Vagina (tissue), 2 donors: ENCODE results near the gene S100A9. TPM values are rescaled to one million over a fixed set of nuclear protein-coding genes. Genes with fewer than 3 reads are reported as not detected.

Experiments
- DNase-seq, 2 donors: peaks; one replicate each; pipeline ENCODE4 v3.0.0-alpha.2; 2017; ENCODE audit errors: extremely low spot score in 2 of 2
- H3K27ac ChIP-seq: fragments of 200-600 bp; sonication (generic); one replicate; pipeline ENCODE4 v1.5.1; 2019
- H3K27me3 ChIP-seq: fragments of 200-600 bp; sonication (generic); one replicate; pipeline ENCODE4 v1.5.1; 2019
- H3K36me3 ChIP-seq, 2 donors: fragments of 200-600 bp; sonication (generic); one replicate each; pipeline ENCODE4 v1.5.1; 2017 to 2019
- H3K4me1 ChIP-seq: fragments of 200-600 bp; sonication (generic); one replicate; pipeline ENCODE4 v1.5.1; 2019
- H3K4me3 ChIP-seq, 2 donors: fragments of 200-600 bp; sonication (generic); 1 replicate in 1 of 2; 2 replicates in 1 of 2; pipeline ENCODE4 v1.5.1; 2016 to 2019
- H3K9me3 ChIP-seq: fragments of 200-600 bp; sonication (generic); one replicate; pipeline ENCODE4 v1.5.1; 2019
- POLR2A ChIP-seq, 2 donors: fragments of 450-650 bp; IDR thresholded peaks; one replicate each; pipeline ENCODE4 v1.6.1; 2017; ENCODE audit warnings: antibody characterized with exemption in 2 of 2, mild to moderate bottlenecking in 2 of 2, moderate library complexity in 2 of 2
- POLR2AphosphoS5 ChIP-seq, 2 donors: sonication (generic); formaldehyde crosslinking; IDR thresholded peaks; one replicate each; pipeline ENCODE4 v1.9.0; 2017; ENCODE audit warnings: antibody characterized with exemption in 2 of 2, mild to moderate bottlenecking in 2 of 2, low read depth in 1 of 2; ENCODE audit not compliant: insufficient read depth in 1 of 2
- intact Hi-C: fragments of 100-400 bp; cut with DNase I; formaldehyde crosslinking; loops from one replicate; pipeline ENCODE4 v1.15.1; 2023
- total RNA-seq: library from RNA; depleted of rRNA; stranded (reverse); fragments of >200 nt; gene quantifications from one replicate; pipeline ENCODE4 v1.2.3, GENCODE V29; 2016
- TF ChIP-seq, protein P1 (sequence below), 3 experiments: fragments of 450-650 bp in 2 of 3; fragments of 200-600 bp in 1 of 3; sonication (generic) in 1 of 3; IDR thresholded peaks; one replicate each; pipeline ENCODE4 v1.5.1; 2017 to 2019; ENCODE audit warnings: antibody characterized with exemption in 3 of 3, mild to moderate bottlenecking in 2 of 3, moderate library complexity in 2 of 3

Gene S100A9
- total RNA-seq, 1 donor from 2014 or later: 4,658 TPM

DNA sequence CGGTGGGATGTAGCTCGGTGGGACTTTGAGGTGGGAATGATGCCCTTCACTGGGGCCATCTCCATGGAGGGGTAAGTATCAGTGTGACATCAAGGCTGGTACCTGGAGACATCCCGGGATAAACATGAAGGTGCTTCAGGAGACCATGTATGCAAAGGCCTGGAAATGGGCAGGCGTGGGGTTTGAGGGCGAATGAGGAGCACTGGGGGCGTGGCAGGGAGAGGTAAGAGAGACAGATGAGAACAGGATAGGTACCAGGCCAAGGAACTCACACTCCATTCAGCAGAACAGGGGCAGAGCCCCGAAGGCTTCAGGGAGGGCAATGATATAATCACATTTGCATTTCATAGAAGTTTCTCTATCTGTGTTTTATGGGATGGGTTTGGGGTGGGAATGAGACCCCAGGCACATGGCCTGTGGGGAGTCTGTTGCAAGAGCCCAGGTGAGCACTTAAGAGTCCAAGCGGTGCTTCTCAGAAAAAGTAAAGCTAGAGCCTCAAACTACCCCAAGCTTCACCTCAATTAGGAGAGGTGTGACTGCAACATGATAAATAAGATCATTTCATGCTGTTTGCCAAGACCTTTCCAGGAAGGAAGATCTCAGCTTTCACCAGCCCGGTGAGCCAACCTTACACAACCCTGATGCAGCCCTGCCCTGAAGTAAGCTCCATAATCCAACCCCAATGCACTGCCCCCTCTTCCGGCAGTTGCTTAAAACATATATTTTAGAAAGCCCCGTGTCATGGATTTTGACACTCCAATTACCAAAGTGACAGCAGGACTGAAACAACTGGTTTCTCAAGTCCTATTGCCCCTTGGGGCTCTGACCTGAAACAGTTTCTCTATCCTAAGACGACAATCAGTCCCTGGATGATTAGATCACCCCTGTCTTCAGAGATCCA, 7.4 kb downstream of the S100A9 start:
- Histone ChIP-seq H3K27me3 (no peaks in the 10 kb centered on the region), H3K4me3 (no peak overlapping the region), H3K4me1 (peaks cover 5% of the 10 kb centered on the region), H3K27ac (no peak overlapping the region), H3K36me3 (no peaks in the 10 kb centered on the region), H3K9me3 (no peaks in the 10 kb centered on the region)
- TF ChIP-seq POLR2AphosphoS5 (IDR thresholded peaks at IDR 0.05; ENCODE audit: insufficient read depth in 1 of 2, low read depth in 1 of 2): no peak
- TF ChIP-seq, protein P1, sequence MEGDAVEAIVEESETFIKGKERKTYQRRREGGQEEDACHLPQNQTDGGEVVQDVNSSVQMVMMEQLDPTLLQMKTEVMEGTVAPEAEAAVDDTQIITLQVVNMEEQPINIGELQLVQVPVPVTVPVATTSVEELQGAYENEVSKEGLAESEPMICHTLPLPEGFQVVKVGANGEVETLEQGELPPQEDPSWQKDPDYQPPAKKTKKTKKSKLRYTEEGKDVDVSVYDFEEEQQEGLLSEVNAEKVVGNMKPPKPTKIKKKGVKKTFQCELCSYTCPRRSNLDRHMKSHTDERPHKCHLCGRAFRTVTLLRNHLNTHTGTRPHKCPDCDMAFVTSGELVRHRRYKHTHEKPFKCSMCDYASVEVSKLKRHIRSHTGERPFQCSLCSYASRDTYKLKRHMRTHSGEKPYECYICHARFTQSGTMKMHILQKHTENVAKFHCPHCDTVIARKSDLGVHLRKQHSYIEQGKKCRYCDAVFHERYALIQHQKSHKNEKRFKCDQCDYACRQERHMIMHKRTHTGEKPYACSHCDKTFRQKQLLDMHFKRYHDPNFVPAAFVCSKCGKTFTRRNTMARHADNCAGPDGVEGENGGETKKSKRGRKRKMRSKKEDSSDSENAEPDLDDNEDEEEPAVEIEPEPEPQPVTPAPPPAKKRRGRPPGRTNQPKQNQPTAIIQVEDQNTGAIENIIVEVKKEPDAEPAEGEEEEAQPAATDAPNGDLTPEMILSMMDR (IDR thresholded peaks at IDR 0.05): no peak
- no peak for TF ChIP-seq POLR2A (IDR thresholded peaks at IDR 0.05)
- peak in 1 of 2 donors; percentile 94 for DNase-seq
- intact Hi-C loops: no loop called here

GRCh38 chr1:153365696-153366095, 8.0 kb downstream of the S100A9 start:
- Histone ChIP-seq H3K4me3 (no peak overlapping the region), H3K4me1 (peaks cover 5% of the 10 kb centered on the region), H3K27me3 (no peaks in the 10 kb centered on the region), H3K9me3 (no peaks in the 10 kb centered on the region), H3K27ac (no peak overlapping the region), H3K36me3 (no peaks in the 10 kb centered on the region)
- TF ChIP-seq, protein P1 (IDR thresholded peaks at IDR 0.05): no peak
- TF ChIP-seq POLR2A (IDR thresholded peaks at IDR 0.05): no peak
- TF ChIP-seq POLR2AphosphoS5 (IDR thresholded peaks at IDR 0.05; ENCODE audit: insufficient read depth in 1 of 2, low read depth in 1 of 2): no peak
- intact Hi-C loops: no loop called here
- peak in 1 of 2 donors; percentile 81 for DNase-seq

- Histone ChIP-seq H3K4me1 (peaks cover 5% of the 10 kb centered on the region), H3K27ac (no peak overlapping the region), H3K4me3 (no peak overlapping the region), H3K27me3 (no peaks in the 10 kb centered on the region), H3K9me3 (no peaks in the 10 kb centered on the region), H3K36me3 (no peaks in the 10 kb centered on the region)
- no peak for DNase-seq
- TF ChIP-seq POLR2AphosphoS5 (IDR thresholded peaks at IDR 0.05; ENCODE audit: insufficient read depth in 1 of 2, low read depth in 1 of 2) (no peak), POLR2A (IDR thresholded peaks at IDR 0.05) (no peak)
- TF ChIP-seq, protein P1 (IDR thresholded peaks at IDR 0.05): no peak
- intact Hi-C loops: no loop called here
Observed at GRCh38 chr1:153366261-153366660, 8.6 kb downstream of the S100A9 start.

- Histone ChIP-seq H3K4me1 (peaks cover 5% of the 10 kb centered on the region), H3K36me3 (no peaks in the 10 kb centered on the region), H3K27ac (no peak overlapping the region), H3K27me3 (no peaks in the 10 kb centered on the region), H3K4me3 (no peak overlapping the region), H3K9me3 (no peaks in the 10 kb centered on the region)
- peak in 1 of 2 donors; percentile 4 for DNase-seq
- TF ChIP-seq POLR2AphosphoS5 (IDR thresholded peaks at IDR 0.05; ENCODE audit: insufficient read depth in 1 of 2, low read depth in 1 of 2) (no peak), POLR2A (IDR thresholded peaks at IDR 0.05) (no peak)
- intact Hi-C loops: no loop called here
Observed at GRCh38 chr1:153367090-153367489, 9.4 kb downstream of the S100A9 start.

GRCh38 chr1:153368495-153368894, 10.8 kb downstream of the S100A9 start:
- Histone ChIP-seq H3K4me1 (peaks cover 5% of the 10 kb centered on the region), H3K4me3 (no peak overlapping the region)
- intact Hi-C loops: no loop called here

More at GRCh38 chr1:153368495-153368894, 10.8 kb downstream of the S100A9 start:
- no peaks in the 10 kb centered on the region for H3K36me3 ChIP-seq
- no peaks in the 10 kb centered on the region for H3K9me3 ChIP-seq
- no peaks in the 10 kb centered on the region for H3K27me3 ChIP-seq
- TF ChIP-seq POLR2A (IDR thresholded peaks at IDR 0.05) (no peak), POLR2AphosphoS5 (IDR thresholded peaks at IDR 0.05; ENCODE audit: insufficient read depth in 1 of 2, low read depth in 1 of 2) (no peak)
- TF ChIP-seq, protein P1 (IDR thresholded peaks at IDR 0.05): no peak
- DNase-seq: peak in 1 of 2 donors; percentile 16
- no peak overlapping the region for H3K27ac ChIP-seq
